Progenitor cell of endocrine pancreas (in vitro differentiated cells): ENCODE results near the gene EIF4E1B. TPM values are rescaled to one million over a fixed set of nuclear protein-coding genes. Genes with fewer than 3 reads are reported as not detected.

Experiments
- DNase-seq: peaks from one replicate; pipeline ENCODE4 v3.0.0; 2021; ENCODE audit warnings: low spot score; ENCODE audit not compliant: unreplicated experiment
- H3K27ac Mint-ChIP-seq: 2 replicates; pipeline ENCODE4 v1.8.0; 2021; ENCODE audit warnings: mild to moderate bottlenecking, moderate library complexity, mixed read lengths
- H3K27me3 Mint-ChIP-seq: 2 replicates; pipeline ENCODE4 v1.8.0; 2021; ENCODE audit warnings: mixed read lengths
- H3K36me3 Mint-ChIP-seq: 2 replicates; pipeline ENCODE4 v1.8.0; 2022; ENCODE audit warnings: mixed read lengths; ENCODE audit not compliant: insufficient read depth
- H3K4me1 Mint-ChIP-seq: 2 replicates; pipeline ENCODE4 v1.8.0; 2021; ENCODE audit warnings: low read depth, mixed read lengths
- H3K4me3 Mint-ChIP-seq: 2 replicates; pipeline ENCODE4 v1.8.0; 2021; ENCODE audit warnings: low read depth, mild to moderate bottlenecking, moderate library complexity, mixed read lengths
- H3K9me3 Mint-ChIP-seq: 2 replicates; pipeline ENCODE4 v1.8.0; 2021; ENCODE audit warnings: low read depth, mixed read lengths
- long read RNA-seq: library from polyadenylated mRNA; unstranded; transcript quantifications from one replicate; pipeline ENCODE4 v2.0.0, GENCODE V29; 2020
- total RNA-seq: library from RNA; stranded (reverse); gene quantifications from 2 replicates; pipeline ENCODE4 v1.2.1, GENCODE V29; 2021
- TF ChIP-seq, protein P1 (sequence below): fragments of 200-600 bp; sonication (generic); IDR thresholded peaks from one replicate; pipeline ENCODE4 v1.5.0; 2021; ENCODE audit warnings: antibody characterized with exemption, mild to moderate bottlenecking; ENCODE audit not compliant: unreplicated experiment

EIF4E1B gene
- not detected in 2 replicates for total RNA-seq
- long read RNA-seq = 0 reads

DNA sequence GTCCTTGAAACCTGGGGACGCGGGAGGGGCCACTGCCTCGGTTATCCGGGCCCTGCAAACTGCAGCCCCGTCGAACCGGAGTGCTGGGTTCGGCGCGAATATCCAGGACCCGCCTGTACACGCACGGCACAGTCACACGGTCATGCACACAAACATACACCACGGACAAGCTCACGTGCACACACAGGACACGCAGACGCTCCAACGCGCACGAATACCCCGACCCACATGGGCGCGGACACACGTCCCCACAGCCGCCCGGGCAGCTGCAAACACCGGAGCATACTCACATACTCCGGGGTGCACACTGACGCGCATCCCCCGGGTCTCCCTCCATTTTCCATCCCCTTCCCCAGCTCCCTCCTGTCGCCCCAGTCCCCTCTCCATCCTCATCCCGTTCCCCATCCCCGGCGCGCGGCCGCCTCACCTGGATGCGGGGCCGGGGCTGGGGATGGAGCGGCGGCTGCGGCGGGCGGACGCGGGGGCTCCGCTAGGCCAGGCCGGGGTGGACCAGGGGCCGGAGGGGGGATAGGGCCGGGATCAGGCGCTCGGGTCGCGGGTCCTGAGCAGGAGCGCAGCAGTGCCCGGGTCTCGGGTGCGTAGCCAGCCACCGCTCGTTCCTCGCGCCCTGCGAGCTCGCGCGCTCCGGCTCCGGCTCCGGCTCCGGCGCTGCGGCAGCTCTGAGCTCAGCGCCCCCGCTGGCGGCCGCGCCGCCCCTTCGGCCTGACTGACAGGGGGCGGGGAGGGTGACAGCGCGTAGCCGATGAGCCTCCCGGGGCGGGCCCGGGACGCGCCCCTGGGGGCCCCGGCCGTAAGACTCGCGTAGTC, at the start of gene EIF4E1B, which contains the start of gene SNCB:
Gene EIF4E1B (plus strand): TSS at position 823 of the 828 bp plus-strand sequence. CDS start 12,113 bp downstream, outside the sequence.
Gene SNCB (minus strand): TSS at position 682 of the 828 bp plus-strand sequence. CDS start 880 bp downstream, outside the sequence.
- Mint-ChIP-seq H3K27ac (no peak within 1 kb of the TSS), H3K27me3 (peaks cover 87% of the 10 kb centered on the region), H3K4me3 (peak within 1 kb of the TSS; percentile 60), H3K36me3 (no peaks in the 10 kb centered on the region), H3K4me1 (peaks cover 3% of the 10 kb centered on the region), H3K9me3 (peaks cover 2% of the 10 kb centered on the region)
- TF ChIP-seq, protein P1, sequence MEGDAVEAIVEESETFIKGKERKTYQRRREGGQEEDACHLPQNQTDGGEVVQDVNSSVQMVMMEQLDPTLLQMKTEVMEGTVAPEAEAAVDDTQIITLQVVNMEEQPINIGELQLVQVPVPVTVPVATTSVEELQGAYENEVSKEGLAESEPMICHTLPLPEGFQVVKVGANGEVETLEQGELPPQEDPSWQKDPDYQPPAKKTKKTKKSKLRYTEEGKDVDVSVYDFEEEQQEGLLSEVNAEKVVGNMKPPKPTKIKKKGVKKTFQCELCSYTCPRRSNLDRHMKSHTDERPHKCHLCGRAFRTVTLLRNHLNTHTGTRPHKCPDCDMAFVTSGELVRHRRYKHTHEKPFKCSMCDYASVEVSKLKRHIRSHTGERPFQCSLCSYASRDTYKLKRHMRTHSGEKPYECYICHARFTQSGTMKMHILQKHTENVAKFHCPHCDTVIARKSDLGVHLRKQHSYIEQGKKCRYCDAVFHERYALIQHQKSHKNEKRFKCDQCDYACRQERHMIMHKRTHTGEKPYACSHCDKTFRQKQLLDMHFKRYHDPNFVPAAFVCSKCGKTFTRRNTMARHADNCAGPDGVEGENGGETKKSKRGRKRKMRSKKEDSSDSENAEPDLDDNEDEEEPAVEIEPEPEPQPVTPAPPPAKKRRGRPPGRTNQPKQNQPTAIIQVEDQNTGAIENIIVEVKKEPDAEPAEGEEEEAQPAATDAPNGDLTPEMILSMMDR = peak; percentile 17
- peak; percentile 32 for DNase-seq

GRCh38 chr5:176581361-176581760, 49.1 kb upstream of the EIF4E1B start:
- peaks cover 6% of the 10 kb centered on the region for H3K27me3 Mint-ChIP-seq
- H3K4me1 Mint-ChIP-seq = peaks cover 1% of the 10 kb centered on the region
- no peaks in the 10 kb centered on the region for H3K9me3 Mint-ChIP-seq
- TF ChIP-seq, protein P1 = no peak
- no peak overlapping the region for H3K4me3 Mint-ChIP-seq
- peaks cover 1% of the 10 kb centered on the region for H3K36me3 Mint-ChIP-seq
- H3K27ac Mint-ChIP-seq = no peak overlapping the region
- DNase-seq = no peak

DNA sequence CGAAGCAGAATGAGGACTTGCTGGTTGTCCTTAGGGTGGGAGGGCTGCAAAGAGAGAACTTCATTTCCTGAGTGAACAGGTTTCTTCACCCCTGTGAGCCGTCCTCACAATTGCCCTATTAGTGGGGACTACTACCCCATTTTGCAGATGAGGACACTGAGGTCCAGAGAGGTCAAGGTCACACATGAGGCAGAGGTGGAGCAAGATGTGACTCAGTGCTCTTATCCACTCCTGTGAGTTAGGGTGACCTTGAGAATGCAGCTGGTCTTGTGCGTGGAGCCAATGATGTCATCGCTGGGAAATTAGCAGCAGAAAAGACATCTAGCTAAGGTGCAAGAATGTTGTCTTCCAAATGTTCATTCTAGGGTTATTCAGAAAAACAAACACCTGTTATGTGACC, 47.4 kb upstream of the EIF4E1B start:
- Mint-ChIP-seq H3K36me3 (peaks cover 1% of the 10 kb centered on the region), H3K4me3 (no peak overlapping the region), H3K9me3 (no peaks in the 10 kb centered on the region), H3K27ac (no peak overlapping the region), H3K4me1 (peaks cover 1% of the 10 kb centered on the region), H3K27me3 (peaks cover 8% of the 10 kb centered on the region)
- TF ChIP-seq, protein P1 = no peak
- no peak for DNase-seq

DNA sequence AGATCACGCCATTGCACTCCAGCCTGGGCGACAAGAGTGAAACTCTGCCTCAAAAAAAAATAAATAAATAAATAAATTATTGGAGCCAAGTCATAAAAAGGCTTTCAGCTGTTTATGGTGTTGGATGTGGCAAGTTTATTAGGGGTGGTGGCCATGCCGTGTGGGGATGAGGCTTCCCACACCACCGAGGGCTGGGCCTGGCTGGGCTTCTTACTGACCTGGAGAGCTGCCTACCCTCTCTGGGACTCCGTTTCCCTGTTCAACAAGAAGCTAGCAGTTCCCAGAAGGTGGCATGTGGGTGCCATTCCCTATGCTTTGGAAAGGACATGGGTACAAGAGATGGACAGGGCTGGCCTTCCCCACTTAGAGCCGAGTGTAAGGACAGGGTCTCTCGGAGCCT, 43.1 kb upstream of the EIF4E1B start:
- no peak for DNase-seq
- Mint-ChIP-seq H3K36me3 (peaks cover 1% of the 10 kb centered on the region), H3K4me1 (no peaks in the 10 kb centered on the region), H3K9me3 (no peaks in the 10 kb centered on the region), H3K27me3 (peaks cover 7% of the 10 kb centered on the region), H3K27ac (no peak overlapping the region), H3K4me3 (no peak overlapping the region)
- TF ChIP-seq, protein P1 = no peak

GRCh38 chr5:176588297-176588696, 42.2 kb upstream of the EIF4E1B start:
- DNase-seq = no peak
- H3K4me3 Mint-ChIP-seq = no peak overlapping the region

More at GRCh38 chr5:176588297-176588696, 42.2 kb upstream of the EIF4E1B start:
- H3K27ac Mint-ChIP-seq = no peak overlapping the region
- peaks cover 7% of the 10 kb centered on the region for H3K27me3 Mint-ChIP-seq
- H3K4me1 Mint-ChIP-seq = no peaks in the 10 kb centered on the region
- peaks cover 1% of the 10 kb centered on the region for H3K36me3 Mint-ChIP-seq
- TF ChIP-seq, protein P1 = no peak
- no peaks in the 10 kb centered on the region for H3K9me3 Mint-ChIP-seq
